IMR-90 (cell line): ENCODE data around the gene SLC48A1. TPM values are rescaled to one million over a fixed set of nuclear protein-coding genes. Genes with fewer than 3 reads are reported as not detected.

Experiments used
- ATAC-seq: fragments of 200-7000 bp; cut with Tn5 transposase; 2 replicates; pipeline ENCODE4 v1.9.1; 2020; ENCODE audit warnings: low read depth, mild to moderate bottlenecking, moderate library complexity
- BruUV-seq: library from RNA; stranded (reverse); fragments of 400-500 nt; replicated peaks from 2 replicates; lab custom pipeline; 2021; lab: Mats Ljungman, UMichigan
- CTCF ChIA-PET: fragments of 300-600 bp; formaldehyde crosslinking; extraction: SDS; loops from one replicate; lab custom pipeline; 2021; ENCODE audit warnings: antibody characterized with exemption; lab: Yijun Ruan, JAX
- POLR2A ChIA-PET: fragments of 300-600 bp; sonication (Branson Sonifier 250); formaldehyde crosslinking; loops from one replicate; lab custom pipeline; 2022; ENCODE audit warnings: antibody characterized with exemption; ENCODE audit not compliant: unreplicated experiment; lab: Charles Lee
- DNase-seq: peaks from one replicate; pipeline ENCODE4 v3.0.0; 2013
- H2AFZ ChIP-seq: replicated peaks from 2 replicates; pipeline ENCODE3; 2013; ENCODE audit warnings: low read length, mild to moderate bottlenecking; ENCODE audit not compliant: poor library complexity
- H2AK5ac ChIP-seq: 2 replicates; pipeline ENCODE4 v1.6.1; 2013; ENCODE audit warnings: low read depth, low read length, inconsistent platforms
- H2AK9ac ChIP-seq: replicated peaks from 2 replicates; pipeline ENCODE3; 2013; ENCODE audit warnings: mild to moderate bottlenecking, low read depth, low read length, moderate library complexity; ENCODE audit not compliant: poor library complexity
- H2BK120ac ChIP-seq: 2 replicates; pipeline ENCODE4 v1.6.1; 2013; ENCODE audit warnings: low read depth, low read length, inconsistent platforms
- H2BK15ac ChIP-seq: 3 replicates; pipeline ENCODE4 v1.6.1; 2013; ENCODE audit warnings: low read depth, low read length, inconsistent platforms
- H2BK20ac ChIP-seq: 2 replicates; pipeline ENCODE4 v1.6.1; 2013; ENCODE audit warnings: low read depth, mild to moderate bottlenecking, inconsistent platforms, low read length, moderate library complexity
- H2BK5ac ChIP-seq: 2 replicates; pipeline ENCODE4 v1.6.1; 2013; ENCODE audit warnings: mild to moderate bottlenecking, low read depth, low read length, inconsistent platforms; ENCODE audit not compliant: poor library complexity, severe bottlenecking
- H3K14ac ChIP-seq: replicated peaks from 2 replicates; pipeline ENCODE4 v1.6.1; 2013; ENCODE audit warnings: low read depth, low read length, inconsistent platforms
- H3K18ac ChIP-seq: 2 replicates; pipeline ENCODE4 v1.6.1; 2013; ENCODE audit warnings: low read depth, low read length, control low read depth
- H3K23ac ChIP-seq: 2 replicates; pipeline ENCODE4 v1.6.1; 2013; ENCODE audit warnings: low read depth, low read length, inconsistent platforms
- H3K27ac ChIP-seq: 2 replicates; pipeline ENCODE4 v1.5.1; 2013; ENCODE audit warnings: mild to moderate bottlenecking, control low read depth, low read length; ENCODE audit not compliant: insufficient read depth
- H3K27me3 ChIP-seq: 2 replicates; pipeline ENCODE4 v1.6.1; 2013; ENCODE audit warnings: low read length; ENCODE audit not compliant: control insufficient read depth, insufficient read depth
- H3K36me3 ChIP-seq: 2 replicates; pipeline ENCODE4 v1.6.1; 2013; ENCODE audit warnings: low read length, mixed read lengths; ENCODE audit not compliant: control insufficient read depth, insufficient read depth
- H3K4ac ChIP-seq: 2 replicates; pipeline ENCODE4 v1.6.1; 2013; ENCODE audit warnings: low read depth, low read length, inconsistent platforms
- H3K4me1 ChIP-seq: 2 replicates; pipeline ENCODE4 v1.6.1; 2013; ENCODE audit warnings: low read length, mixed read lengths; ENCODE audit not compliant: control insufficient read depth, insufficient read depth
- H3K4me2 ChIP-seq: 2 replicates; pipeline ENCODE4 v1.6.1; 2013; ENCODE audit warnings: low read depth, mild to moderate bottlenecking, control low read depth, low read length, moderate library complexity
- H3K4me3 ChIP-seq: 2 replicates; pipeline ENCODE4 v1.5.1; 2013; ENCODE audit warnings: low read depth, mild to moderate bottlenecking, control low read depth, low read length, moderate library complexity; ENCODE audit not compliant: insufficient read depth
- H3K56ac ChIP-seq: 2 replicates; pipeline ENCODE4 v1.6.1; 2013; ENCODE audit warnings: low read length, inconsistent platforms; ENCODE audit not compliant: insufficient read depth; ENCODE audit errors: extremely low read depth
- H3K79me1 ChIP-seq, 2 experiments: 2 replicates each; pipeline ENCODE4 v1.6.1; 2013; ENCODE audit warnings: low read length in 2 of 2, inconsistent platforms in 1 of 2, low read depth in 1 of 2
- H3K9ac ChIP-seq: 2 replicates; pipeline ENCODE4 v1.6.1; 2013; ENCODE audit warnings: low read depth, low read length, control low read depth
- H3K9me1 ChIP-seq: 2 replicates; pipeline ENCODE4 v1.6.1; 2013; ENCODE audit warnings: low read length, inconsistent platforms; ENCODE audit not compliant: insufficient read depth
- H3K9me3 ChIP-seq: 2 replicates; pipeline ENCODE4 v1.6.1; 2013; ENCODE audit warnings: low read length; ENCODE audit not compliant: control insufficient read depth, insufficient read depth
- H4K20me1 ChIP-seq: 2 replicates; pipeline ENCODE4 v1.6.1; 2013; ENCODE audit warnings: low read length, inconsistent platforms; ENCODE audit not compliant: insufficient read depth
- H4K5ac ChIP-seq: 2 replicates; pipeline ENCODE4 v1.6.1; 2013; ENCODE audit warnings: mild to moderate bottlenecking, low read depth, low read length, control low read depth
- H4K8ac ChIP-seq, 2 experiments: 2 replicates each; pipeline ENCODE4 v1.6.1; 2013; ENCODE audit warnings: low read depth in 2 of 2, low read length in 2 of 2, control low read depth in 1 of 2, inconsistent platforms in 1 of 2
- H4K91ac ChIP-seq: 2 replicates; pipeline ENCODE4 v1.6.1; 2013; ENCODE audit warnings: low read depth, low read length, inconsistent platforms; ENCODE audit not compliant: insufficient read depth
- CEBPB ChIP-seq: IDR thresholded peaks from 2 replicates; pipeline ENCODE4 v1.6.1; 2012; ENCODE audit warnings: low read depth, low read length, improper control_type of control experiment
- NFE2L2 ChIP-seq: fragments of 150-350 bp; IDR thresholded peaks from 2 replicates; pipeline ENCODE4 v1.6.1; 2016; ENCODE audit warnings: low read depth, mild to moderate bottlenecking, low read length
- SMC3 ChIP-seq: fragments of 150-350 bp; IDR thresholded peaks from 2 replicates; pipeline ENCODE4 v1.6.1; 2016; ENCODE audit warnings: low read depth, mild to moderate bottlenecking, antibody characterized with exemption, low read length, moderate library complexity
- WGBS, 2 experiments: methylation state at CpG; one replicate each; pipeline versions ENCODE4 v1.1.5 to v1.1.7; 2013; ENCODE audit warnings: missing lambda C conversion rate in 2 of 2; ENCODE audit not compliant: insufficient read length in 1 of 2; ENCODE audit errors: extremely low coverage in 2 of 2; 5-methylcytosine and 5-hydroxymethylcytosine counted together
- dilution Hi-C: fragments of 300-500 bp; cut with HindIII; formaldehyde crosslinking; loops from one replicate; pipeline ENCODE4 v1.14.3; 2018; ENCODE audit warnings: low sequenced_read_pairs; ENCODE audit not compliant: unreplicated experiment
- in situ Hi-C: fragments of 300-500 bp; cut with MboI; formaldehyde crosslinking; loops from 3 replicates; pipeline ENCODE4 v1.14.3; 2019; ENCODE audit warnings: low sequenced_read_pairs, inconsistent platforms, mixed read lengths
- intact Hi-C: fragments of 100-400 bp; cut with micrococcal nuclease; formaldehyde crosslinking; loops from 2 replicates; pipeline ENCODE4 v1.10.0; 2022
- polyA plus RNA-seq, 3 experiments: library from polyadenylated mRNA; depleted of rRNA; stranded (reverse); fragments of >200 nt; gene quantifications; 2 replicates each; pipeline ENCODE4 v1.2.3, GENCODE V29; 2012; ENCODE audit warnings: low replicate concordance in 1 of 3
- total RNA-seq: library from RNA; depleted of rRNA; stranded (reverse); fragments of >200 nt; gene quantifications from 2 replicates; pipeline ENCODE4 v1.2.3, GENCODE V29; 2012
- TF ChIP-seq, protein P1 (sequence below): conservative IDR thresholded peaks from 2 replicates; pipeline ENCODE4 v1.5.1; 2012; ENCODE audit warnings: mild to moderate bottlenecking, low read depth, low read length, improper control_type of control experiment

SLC48A1 gene
- total and polyA plus RNA-seq, 2 of the 4 experiments (the other 2 are of a cell fraction), result 4.8 to 5.9 TPM

DNA sequence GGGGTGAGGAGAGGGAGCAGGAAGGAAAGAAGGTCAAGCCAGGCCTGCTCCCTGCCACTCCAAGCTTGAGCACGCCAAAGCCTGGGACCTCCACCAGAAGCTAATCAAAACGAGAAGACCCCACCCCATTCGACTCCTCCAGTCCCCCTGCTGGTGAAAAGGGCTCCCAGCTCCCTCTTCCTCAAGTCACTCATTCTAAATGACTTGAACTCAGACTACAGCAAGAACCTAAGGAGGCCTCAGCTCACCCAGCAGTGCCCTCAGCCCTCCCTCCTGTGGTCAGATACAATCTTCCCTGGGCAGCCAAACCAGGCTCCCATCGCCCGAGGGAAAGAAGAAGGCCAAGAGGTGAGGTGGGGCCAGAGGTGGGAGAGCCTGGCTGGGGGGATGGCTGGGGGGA lies 29.3 kb downstream of the SLC48A1 start:
- H3K9me3 ChIP-seq, result no peaks in the 10 kb centered on the region
- no peak overlapping the region for H4K8ac ChIP-seq
- H2AK9ac ChIP-seq, result no peak overlapping the region
- H2BK120ac ChIP-seq, result no peak overlapping the region
- no peak overlapping the region for H3K18ac ChIP-seq
- H3K27ac ChIP-seq, result no peak overlapping the region
- CTCF ChIA-PET, result interaction anchor here (1.7 kb wide), 1 partner anchor 36 kb away, joined by 4 read pairs; no protein-coding TSS in a partner anchor
- peaks cover 38% of the 10 kb centered on the region for H3K4me1 ChIP-seq
- DNase-seq (no peak), ATAC-seq (no peak)
- BruUV-seq, result no TSS peak
- 40% methylated on average over 2 of the region's 5 CpGs; no CpG with 5 or more reads in 1 of the 2 experiments for WGBS, 2 experiments
- dilution Hi-C loops (no loop called here), in situ Hi-C loops (no loop called here), intact Hi-C loops (no loop called here)
- H2BK5ac ChIP-seq, result no peak overlapping the region
- no peak overlapping the region for H2AK5ac ChIP-seq
- H3K9me1 ChIP-seq, result peaks cover 23% of the 10 kb centered on the region
- no peaks in the 10 kb centered on the region for H3K27me3 ChIP-seq
- peaks cover 35% of the 10 kb centered on the region for H3K36me3 ChIP-seq
- H3K23ac ChIP-seq, result no peak overlapping the region
- H3K79me1 ChIP-seq, result peaks cover 22 to 89% of the 10 kb centered on the region in 2 experiments
- 0 out of 2 replicates have a peak, but pooled peaks have one; percentile 2 for TF ChIP-seq SMC3
- TF ChIP-seq, protein P1, sequence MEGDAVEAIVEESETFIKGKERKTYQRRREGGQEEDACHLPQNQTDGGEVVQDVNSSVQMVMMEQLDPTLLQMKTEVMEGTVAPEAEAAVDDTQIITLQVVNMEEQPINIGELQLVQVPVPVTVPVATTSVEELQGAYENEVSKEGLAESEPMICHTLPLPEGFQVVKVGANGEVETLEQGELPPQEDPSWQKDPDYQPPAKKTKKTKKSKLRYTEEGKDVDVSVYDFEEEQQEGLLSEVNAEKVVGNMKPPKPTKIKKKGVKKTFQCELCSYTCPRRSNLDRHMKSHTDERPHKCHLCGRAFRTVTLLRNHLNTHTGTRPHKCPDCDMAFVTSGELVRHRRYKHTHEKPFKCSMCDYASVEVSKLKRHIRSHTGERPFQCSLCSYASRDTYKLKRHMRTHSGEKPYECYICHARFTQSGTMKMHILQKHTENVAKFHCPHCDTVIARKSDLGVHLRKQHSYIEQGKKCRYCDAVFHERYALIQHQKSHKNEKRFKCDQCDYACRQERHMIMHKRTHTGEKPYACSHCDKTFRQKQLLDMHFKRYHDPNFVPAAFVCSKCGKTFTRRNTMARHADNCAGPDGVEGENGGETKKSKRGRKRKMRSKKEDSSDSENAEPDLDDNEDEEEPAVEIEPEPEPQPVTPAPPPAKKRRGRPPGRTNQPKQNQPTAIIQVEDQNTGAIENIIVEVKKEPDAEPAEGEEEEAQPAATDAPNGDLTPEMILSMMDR, result 0 out of 2 replicates have a peak, but pooled peaks have one; percentile 27
- TF ChIP-seq NFE2L2, result no peak
- TF ChIP-seq CEBPB, result no peak
- H4K5ac ChIP-seq, result no peak overlapping the region
- H3K4me2 ChIP-seq, result no peak overlapping the region
- no peak overlapping the region for H2AFZ ChIP-seq
- peaks cover 94% of the 10 kb centered on the region for H4K20me1 ChIP-seq
- no peak overlapping the region for H3K56ac ChIP-seq
- no peak overlapping the region for H3K14ac ChIP-seq
- no peak overlapping the region for H2BK20ac ChIP-seq
- POLR2A ChIA-PET, result no interaction called here
- H3K4me3 ChIP-seq, result no peak overlapping the region
- H4K91ac ChIP-seq, result no peak overlapping the region
- no peak overlapping the region for H3K9ac ChIP-seq
- no peak overlapping the region for H2BK15ac ChIP-seq
- no peak overlapping the region for H3K4ac ChIP-seq
